TTC549 (cell line): ENCODE measurements around the gene CFAP299.
"Not testable (repeated sequence)": the region's sequence is repeated elsewhere in the genome, so short reads cannot be mapped to it uniquely, and the experiment has no call there.

ENCODE experiments used
- FAIRE-seq: peaks from 2 replicates; lab custom pipeline; 2012; peaks lifted over from hg19 to GRCh38; lab: Jason Lieb, UNC

The CFAP299 gene

GRCh38 chr4:80331693-80332092 is 3.8 kb upstream of the CFAP299 start:
- FAIRE-seq, result no peak

DNA sequence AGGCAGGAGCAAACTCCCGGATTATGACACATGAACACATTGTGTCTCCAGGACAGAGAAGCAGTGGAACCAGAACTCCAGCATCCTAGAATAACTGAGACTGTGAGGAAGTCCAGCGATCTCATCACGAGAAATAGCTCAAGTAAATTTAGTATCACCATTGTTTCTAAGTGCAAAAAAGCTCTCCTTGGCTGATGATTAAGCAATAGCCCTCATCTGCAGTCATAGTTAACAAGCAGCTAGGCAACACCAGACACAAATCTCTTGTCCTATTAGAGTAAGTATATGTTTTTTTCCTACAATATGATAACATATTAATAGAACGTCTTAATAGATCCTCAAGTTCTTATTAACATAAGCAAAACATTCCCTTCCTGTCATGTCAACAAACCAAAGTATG is 2.4 kb upstream of the CFAP299 start:
- no peak for FAIRE-seq

DNA sequence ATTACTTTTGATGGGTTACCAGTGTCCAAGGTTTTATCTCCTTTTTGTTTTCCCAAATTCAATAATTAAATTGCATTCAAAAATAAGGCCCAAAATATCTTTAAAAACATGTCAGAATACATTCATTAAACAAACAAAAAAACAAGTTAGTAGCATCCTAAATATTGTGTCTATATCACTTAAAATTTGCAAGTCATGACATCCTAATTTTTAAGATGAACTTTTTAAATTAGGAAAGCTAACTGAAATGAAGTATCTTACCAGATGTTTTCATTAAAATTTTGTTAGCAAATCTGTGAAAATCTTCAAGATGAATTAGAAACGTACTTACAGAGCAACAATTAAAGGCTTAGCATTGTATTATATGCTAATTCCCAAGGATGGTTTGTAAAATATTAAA is 962 bp upstream of the CFAP299 start:
- no peak for FAIRE-seq

DNA sequence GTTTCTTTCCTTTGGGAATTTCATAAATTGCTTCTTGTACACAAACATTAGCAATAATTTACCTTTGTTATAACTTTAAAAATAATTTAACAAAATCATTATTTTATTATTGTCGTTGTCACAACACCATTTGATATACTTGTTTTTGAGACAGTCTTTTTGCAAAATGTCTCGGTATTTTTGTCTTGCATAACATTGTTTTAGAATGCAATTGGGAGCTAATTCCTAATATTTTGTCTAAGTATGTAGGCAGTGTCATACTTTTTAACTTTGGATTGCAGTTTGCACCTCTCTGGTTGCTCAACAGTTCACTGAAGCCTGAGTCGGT is 340 bp upstream of the CFAP299 start:
- FAIRE-seq, result no peak

DNA sequence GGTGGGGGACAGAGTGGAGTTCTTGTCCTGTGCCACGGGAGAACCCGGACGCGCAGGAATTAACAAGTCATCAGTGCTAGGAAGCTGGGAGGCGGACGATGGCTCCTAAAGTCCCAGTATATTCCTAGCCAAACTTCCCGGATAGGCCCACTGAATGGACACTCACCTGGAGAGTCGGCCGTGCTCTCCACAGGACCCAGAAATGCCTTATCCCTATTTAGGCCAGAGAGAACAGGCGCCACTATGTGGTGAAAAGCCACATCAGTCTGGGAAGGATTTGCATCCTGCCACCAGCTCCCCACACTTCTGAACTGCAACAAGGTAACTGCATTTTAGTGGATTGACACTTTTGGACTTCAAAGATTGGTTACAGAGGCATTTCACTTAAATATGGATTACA is 1.1 kb downstream of the CFAP299 start:
- FAIRE-seq, result no peak

- FAIRE-seq, result no peak
Measured at GRCh38 chr4:80340036-80340435, 4.5 kb downstream of the CFAP299 start.

GRCh38 chr4:80342684-80343083 is 7.2 kb downstream of the CFAP299 start:
- FAIRE-seq, result not testable (repeated sequence)

DNA sequence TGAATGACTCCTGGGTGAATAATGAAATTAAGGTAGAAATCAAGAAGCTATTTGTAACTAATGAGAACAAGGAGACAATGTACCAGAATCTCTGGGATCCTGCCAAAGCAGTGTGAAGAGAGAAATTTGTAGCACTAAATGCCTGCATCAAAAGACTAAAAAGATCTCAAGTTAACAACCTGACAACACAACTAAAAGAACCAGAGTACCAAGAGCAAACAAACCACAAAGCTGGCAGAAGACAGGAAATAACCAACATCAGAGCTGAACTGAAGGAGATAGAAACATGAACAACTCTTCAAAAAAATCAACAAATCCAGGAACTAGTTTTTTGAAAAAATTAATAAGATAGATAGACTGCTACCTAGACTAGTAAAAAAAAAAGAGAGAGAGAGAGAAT is 8.4 kb downstream of the CFAP299 start:
- FAIRE-seq, result no peak

DNA sequence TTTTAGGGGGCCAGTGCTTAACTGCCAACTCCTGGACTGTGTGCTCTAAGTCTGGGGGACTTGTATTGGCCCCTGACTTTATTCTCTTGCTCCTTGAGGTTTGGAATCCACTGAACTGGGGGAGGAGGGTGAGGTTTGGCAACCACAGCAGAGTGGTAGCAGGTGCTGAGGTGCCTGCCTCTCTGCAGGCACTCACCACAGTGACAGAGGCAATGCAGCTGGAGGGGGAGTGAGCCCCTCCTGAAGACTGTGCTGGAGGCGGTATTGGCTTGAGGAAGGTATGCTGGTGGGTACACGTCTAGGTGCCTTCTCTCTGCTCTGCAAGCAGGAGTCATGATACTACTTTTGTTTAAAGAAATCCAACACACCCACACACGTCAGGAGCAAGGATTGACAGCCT is 24.6 kb downstream of the CFAP299 start:
- no peak for FAIRE-seq

DNA sequence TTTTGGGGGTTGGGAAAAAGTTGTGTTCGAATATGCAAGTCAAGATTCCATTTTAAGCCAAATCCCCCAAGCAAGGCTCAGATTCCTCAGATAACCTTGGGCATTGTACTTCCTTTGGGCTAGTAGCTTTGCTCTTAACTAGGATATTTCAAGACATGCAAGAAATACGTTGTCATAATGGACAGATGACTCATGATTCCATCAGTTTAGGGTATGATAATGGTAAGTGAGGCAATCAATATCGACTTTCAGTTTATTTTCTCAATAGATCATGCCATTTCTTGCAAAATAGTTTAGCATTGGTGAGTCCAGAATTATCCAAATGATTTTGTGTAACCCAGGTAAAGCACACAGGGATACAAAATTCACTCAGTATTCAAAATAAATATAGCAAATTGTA is 25.4 kb downstream of the CFAP299 start:
- FAIRE-seq, result no peak

GRCh38 chr4:80361329-80361900 is 25.9 kb downstream of the CFAP299 start:
- peak; percentile 23 for FAIRE-seq

DNA sequence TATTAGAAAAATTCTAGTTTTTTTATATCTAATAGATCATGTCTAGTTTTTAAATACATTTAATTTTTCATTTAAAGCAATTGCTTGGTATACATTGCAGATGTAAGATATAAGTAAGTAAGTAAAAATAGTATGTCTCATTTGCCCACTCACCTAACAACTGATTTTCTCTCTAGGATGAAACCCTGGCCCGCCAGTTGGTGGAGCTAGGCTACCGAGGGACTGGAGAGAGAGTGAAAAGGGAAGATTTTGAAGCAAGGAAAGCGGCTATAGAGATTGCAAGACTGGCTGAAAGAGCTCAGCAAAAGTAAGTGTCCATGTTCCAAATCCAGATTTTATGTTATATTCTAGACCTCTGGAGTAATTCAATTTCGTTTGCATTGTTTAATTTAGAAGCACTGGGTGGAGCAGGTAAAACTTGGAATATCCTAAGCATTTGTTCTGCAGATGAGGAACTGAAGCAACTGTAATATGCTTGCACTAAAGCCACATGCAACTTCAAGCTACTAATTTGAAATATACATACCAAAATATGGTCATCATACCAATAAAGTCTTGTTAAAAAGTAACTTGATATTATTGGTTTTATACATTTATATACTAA is 27.1 kb downstream of the CFAP299 start:
- no peak for FAIRE-seq

- no peak for FAIRE-seq
Measured at GRCh38 chr4:80365928-80366327, 30.4 kb downstream of the CFAP299 start.

GRCh38 chr4:80367737-80368136 is 32.2 kb downstream of the CFAP299 start:
- FAIRE-seq, result no peak

DNA sequence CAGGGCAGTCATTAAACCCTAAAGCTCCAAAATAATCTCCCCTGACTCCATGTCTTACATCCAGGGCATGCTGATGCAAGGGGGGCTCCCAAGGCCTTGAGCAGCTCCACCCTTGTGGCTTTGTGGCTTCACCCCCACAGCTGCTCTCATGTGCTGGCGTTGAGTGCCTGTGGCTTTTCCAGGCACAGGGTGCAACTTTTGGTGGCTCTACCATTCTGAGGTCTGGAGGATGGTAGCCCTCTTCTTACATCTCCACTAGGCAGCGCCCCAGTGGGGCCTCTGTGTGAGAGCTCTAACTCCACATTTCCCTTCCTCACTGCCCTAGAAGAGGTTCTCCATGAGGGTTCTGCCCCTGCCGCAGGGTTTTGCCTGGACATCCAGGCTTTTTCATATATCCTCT is 35.1 kb downstream of the CFAP299 start:
- no peak for FAIRE-seq

GRCh38 chr4:80371046-80371445 is 35.5 kb downstream of the CFAP299 start:
- FAIRE-seq, result no peak

GRCh38 chr4:80374180-80374579 is 38.6 kb downstream of the CFAP299 start:
- no peak for FAIRE-seq

DNA sequence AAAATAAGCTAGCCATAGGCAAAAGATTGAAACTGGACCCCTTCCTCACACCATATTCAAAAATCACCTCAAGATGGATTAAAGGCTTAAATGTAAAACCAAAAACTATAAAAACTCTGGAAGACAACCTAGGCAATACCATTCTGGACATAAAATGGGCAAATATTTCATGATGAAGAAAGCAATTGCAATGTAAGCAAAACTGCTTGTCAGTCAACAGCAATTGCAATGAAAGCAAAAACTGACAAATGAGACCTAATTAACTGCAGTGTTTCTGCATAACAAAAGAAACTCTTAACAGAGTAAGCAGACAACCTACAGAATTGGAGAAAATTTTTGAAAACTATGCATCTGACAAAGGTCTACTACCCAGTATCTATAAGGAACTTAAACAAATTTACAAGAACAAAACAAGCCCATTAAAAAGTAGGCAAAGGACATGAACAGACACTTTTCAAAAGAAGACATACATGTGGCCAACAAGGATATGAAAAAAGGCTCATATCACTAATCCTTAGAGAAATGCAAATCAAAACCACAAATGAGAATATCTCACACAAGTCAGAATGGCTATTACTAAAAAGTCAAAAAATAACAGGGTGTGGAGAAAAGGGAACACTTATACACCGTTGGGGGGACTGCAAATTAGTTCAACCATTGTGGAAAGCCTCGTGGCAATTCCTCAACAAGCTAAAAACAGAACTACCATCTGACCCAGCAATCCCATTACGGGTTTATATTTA is 46.7 kb downstream of the CFAP299 start:
- no peak for FAIRE-seq

- no peak for FAIRE-seq
Measured at GRCh38 chr4:80385397-80386280, 50.1 kb downstream of the CFAP299 start.

- no peak for FAIRE-seq
Measured at GRCh38 chr4:80386281-80386886, 50.9 kb downstream of the CFAP299 start.

DNA sequence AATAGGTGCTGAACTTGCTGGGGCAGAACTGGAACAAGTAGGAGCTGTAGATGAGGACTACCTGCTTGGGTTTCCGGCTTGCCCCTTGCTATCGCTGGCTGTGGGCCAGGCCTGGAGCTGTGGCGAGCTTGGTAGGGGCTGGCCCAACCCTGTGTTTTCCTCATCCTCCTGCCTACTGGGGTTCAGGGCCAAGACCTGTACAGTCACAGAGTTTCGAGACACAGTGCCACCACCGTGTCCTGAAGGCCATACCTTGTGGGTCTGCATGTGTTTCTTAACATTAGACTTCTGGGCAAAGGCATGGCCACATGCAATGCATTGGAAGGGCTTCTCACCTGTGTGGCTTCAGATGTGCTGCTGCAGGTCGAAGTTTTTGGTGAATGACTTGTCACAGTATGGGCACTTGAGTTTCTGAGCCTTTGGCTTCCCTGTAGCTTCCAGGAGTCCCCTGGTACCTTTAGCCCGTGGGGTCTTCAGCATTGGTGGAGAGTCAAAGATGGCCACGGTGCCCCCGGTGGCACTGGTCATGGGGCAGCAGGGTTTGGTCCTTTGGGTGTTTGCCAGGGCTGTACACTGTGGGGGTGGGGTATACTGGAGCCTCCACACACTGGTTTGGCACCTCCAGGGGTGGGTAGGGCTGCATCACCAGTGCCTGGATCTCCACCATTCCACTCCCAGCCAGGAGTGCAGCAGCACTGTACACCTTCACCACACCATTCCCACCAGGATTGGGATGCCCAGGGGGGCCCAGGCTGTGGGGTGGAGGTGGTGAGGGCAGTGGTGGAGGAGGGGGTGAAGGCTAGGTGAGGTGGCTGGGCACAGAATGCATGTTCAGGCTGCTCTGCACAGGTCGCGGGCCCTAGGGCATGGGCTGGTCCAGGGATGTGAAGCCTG is 52.1 kb downstream of the CFAP299 start:
- no peak for FAIRE-seq

DNA sequence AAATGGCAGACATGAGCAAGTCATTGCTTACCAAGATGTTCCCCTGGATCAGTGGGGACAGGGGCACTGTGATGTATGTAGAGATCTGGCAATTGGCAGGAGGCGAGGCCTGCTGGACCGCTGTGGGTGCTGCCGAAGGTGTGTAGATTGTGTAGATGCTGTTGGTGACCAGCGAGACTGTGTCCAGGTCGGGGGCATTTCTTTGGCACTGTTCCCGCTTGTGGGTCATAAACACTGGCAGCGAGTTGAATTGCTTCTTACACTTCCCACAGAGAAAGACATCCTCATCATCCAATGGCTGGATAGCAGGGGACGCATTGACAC is 52.7 kb downstream of the CFAP299 start:
- FAIRE-seq, result no peak
